Retinal pigment epithelial cell (primary cell): ENCODE data around the gene COX19.

ENCODE experiments used
- DNase-seq: peaks from one replicate; pipeline ENCODE4 v3.0.0-alpha.2; 2010; ENCODE audit warnings: low read depth
- H3K4me3 ChIP-seq: 2 replicates; pipeline ENCODE4 v1.5.1; 2011; ENCODE audit warnings: mild to moderate bottlenecking, low read length, control low read depth, moderate library complexity
- TF ChIP-seq, protein P1 (sequence below): conservative IDR thresholded peaks from 2 replicates; pipeline ENCODE4 v1.5.1; 2011; ENCODE audit warnings: low read depth, low read length, control low read depth, inconsistent platforms

COX19 gene

DNA sequence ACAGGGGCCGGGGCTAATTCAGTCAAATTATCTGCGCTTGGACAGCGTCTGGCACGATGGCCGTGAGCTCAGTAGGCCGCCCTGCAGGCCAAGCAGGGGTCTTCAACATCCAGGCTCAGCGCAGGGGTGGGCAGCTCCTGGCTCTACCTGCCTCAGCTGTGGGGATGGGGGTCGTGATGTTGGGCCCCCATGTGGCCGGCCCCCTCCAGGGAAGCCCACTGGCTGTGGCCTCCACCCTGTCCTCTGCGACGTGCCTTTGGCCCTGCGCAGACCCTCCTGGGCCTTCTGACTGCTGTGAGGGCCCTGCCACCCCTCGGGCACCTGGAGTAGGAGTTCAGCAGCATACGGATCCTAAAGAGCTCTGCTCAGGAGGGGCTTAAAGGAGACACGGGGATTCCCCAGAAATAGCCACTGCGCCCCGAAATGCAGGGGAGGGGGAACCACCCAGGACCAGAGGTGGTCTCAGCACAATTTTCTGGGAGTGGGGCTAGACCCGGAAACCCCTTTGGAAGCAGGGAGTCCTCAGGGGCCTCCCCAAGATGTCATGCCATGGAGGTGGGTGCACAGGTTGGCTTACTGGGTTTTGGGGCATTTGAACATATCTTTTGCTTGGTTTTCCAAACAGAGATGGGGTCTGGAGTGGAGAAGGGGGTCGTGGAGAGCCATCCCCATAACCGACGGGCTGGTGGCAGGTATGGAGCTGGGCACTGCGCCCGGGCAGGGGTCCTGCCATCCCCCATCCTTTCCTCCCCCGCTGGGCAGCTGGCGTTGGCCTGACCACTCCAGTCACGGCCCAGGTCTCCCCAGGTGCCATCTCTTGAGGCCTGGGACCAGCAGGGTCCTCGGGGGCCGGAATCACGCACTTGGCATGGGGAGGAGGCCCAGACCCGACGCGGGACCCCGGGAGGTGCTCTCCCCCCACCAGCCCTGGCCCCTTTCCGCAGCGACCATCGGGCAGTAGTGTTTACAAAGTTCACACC, 16.8 kb downstream of the COX19 start:
- no peak overlapping the region for H3K4me3 ChIP-seq
- TF ChIP-seq, protein P1, sequence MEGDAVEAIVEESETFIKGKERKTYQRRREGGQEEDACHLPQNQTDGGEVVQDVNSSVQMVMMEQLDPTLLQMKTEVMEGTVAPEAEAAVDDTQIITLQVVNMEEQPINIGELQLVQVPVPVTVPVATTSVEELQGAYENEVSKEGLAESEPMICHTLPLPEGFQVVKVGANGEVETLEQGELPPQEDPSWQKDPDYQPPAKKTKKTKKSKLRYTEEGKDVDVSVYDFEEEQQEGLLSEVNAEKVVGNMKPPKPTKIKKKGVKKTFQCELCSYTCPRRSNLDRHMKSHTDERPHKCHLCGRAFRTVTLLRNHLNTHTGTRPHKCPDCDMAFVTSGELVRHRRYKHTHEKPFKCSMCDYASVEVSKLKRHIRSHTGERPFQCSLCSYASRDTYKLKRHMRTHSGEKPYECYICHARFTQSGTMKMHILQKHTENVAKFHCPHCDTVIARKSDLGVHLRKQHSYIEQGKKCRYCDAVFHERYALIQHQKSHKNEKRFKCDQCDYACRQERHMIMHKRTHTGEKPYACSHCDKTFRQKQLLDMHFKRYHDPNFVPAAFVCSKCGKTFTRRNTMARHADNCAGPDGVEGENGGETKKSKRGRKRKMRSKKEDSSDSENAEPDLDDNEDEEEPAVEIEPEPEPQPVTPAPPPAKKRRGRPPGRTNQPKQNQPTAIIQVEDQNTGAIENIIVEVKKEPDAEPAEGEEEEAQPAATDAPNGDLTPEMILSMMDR: no peak
- no peak for DNase-seq

DNA sequence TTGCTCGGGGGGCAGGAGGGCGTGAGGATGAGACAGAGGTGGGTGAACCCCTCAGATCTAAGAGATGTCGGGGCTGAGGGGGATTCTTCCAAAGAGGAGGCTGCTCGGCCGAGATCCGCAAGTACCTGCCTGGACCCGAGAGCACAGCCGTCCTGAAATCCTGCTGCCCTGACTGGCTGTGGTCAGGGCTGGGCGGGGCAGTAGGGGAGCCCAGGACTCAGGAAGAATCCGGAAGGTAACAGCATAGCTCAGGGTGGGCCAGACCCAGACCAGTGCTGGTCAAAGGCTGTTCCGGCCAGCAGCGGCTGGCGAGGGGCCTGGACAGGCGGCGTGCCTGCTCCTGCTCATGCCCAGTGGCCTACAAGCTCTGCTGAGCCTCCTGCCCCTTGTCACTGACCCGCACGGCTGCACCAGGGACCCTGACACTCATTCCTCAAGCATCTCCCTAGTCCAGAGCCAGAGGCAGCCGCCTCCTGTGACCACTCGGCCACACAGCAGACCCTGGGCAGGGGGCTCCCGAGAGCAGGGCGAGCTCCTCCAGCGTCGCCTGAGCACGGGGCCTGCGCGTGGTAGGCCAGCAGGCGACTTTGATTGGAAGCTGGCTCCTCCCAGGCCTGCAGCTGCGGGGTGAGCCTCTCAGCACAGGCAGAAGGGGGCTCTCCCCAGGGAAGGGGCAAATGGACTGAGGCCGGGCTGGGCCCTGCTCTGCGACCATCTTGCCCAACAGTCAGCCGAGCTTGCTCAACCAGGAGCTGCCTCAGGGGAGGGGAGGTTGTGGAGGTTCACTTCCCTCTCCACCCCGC, 17.7 kb downstream of the COX19 start:
- H3K4me3 ChIP-seq: no peak overlapping the region
- TF ChIP-seq, protein P1: no peak
- no peak for DNase-seq

DNA sequence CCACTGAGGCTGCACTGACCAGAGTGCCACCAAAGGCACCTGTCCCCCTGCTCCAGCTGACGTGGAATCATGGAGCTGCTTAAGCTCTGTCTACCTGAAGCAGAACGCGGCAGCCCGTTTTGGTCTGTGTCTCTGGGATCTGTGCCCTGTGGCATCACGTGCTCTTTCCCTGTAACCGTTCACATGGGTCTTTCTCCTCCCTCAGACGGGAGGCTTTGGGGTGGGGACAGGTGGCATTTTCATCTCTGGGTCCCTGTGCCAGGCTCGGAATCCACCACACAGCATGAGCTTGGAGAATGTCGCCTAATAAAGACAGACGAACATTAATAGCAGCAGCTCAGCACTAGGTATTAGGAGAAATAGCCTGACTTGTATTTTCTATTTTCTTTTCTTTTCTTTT, 19.3 kb downstream of the COX19 start:
- no peak overlapping the region for H3K4me3 ChIP-seq
- TF ChIP-seq, protein P1: no peak
- no peak for DNase-seq

DNA sequence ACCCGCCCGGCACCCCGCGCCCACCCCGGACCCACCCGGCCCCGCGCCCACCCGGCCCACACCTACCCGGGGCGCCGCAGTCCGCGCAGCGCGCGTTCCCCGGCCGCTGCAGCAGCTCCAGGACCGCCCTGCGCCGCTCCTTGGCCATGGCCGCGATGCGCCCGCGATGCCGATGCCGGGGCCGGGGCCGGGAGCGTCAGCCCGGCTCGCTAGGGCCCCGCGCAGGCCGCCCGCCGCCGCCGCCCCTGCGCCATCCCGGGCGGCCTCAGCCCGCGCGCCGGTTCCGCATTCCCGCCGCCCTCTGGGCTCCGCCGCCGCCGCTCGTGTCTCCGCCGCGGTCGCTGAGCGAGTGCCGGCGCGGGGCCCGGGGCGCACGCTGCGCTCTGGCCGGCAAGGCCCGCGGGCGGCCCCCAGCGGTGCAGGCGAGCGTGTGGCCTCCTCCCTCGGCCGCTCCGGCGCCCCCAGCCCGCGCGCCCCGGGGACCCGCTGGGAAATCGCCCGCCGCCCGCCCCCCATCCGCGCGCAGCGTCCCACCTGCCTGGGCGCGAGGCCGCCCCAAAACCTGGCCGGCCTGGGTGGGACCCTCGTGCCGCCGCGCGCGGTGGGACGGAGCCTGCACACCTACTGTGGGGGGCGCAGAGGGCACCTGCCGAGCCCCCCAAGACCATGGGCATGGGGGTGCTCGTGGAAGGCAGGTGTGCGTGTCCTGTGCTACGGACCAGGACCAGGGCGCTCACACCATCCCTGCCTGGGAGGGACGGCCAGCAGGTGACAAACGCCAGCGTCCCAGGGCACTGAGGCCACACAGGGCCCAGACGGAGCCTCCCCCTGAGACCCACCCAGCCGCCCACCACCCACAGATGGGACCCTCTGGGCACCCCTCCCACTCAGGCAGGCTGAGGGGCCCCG, 20.8 kb downstream of the COX19 start, which contains the start of gene ADAP1:
Gene ADAP1, minus strand, starts transcription at position 351 of the 909 bp plus-strand sequence. Its CDS starts 203 bp downstream, at position 148.
- DNase-seq: no peak
- H3K4me3 ChIP-seq: peak within 1 kb of the TSS; percentile 22
- TF ChIP-seq, protein P1: peak; percentile 2

DNA sequence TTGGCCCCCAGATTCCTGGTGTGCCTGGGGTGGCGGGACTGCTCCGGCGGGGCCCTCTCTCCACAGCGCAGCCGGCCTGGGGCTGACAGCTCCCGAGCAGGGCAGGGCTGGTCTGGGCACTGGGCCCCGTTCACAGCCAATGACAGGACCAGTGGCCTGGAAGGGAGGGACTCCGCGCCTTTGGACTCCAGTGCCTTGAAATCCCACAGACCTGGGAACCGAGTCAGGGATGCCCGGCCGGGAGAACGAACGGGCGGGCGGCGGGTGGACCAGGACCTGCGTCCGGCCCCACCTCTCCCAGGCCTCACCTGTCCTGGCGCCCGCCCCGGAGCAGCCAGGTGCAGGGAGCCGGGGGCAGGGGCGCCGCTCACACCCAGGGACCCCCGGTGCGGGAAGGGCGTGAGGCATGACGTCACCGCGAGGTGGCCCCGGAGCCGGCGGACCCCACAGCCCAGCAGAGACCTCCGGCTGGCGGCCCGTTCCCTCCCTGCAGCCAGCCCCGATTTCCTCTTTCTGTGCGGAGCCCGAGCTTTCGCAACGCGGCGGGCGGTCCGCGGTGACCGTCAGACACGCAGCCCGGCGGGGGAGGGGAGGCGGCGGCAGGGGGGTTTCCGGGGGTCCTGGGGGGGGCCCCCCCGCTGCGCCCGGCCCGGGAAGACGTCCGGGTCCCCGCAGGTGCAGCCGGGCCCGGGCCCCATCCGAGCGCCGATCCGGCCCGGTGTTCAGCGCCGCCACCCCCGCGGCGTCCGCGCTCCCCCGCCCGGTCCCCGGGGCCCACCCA, 21.6 kb downstream of the COX19 start:
- TF ChIP-seq, protein P1: no peak
- peak overlapping the region; percentile 22 for H3K4me3 ChIP-seq
- no peak for DNase-seq
